WTC11 (cell line): ENCODE measurements around the gene TBC1D12. TPM values are rescaled to one million over a fixed set of nuclear protein-coding genes. Genes with fewer than 3 reads are reported as not detected.
A peak's percentile ranks its signal among the peaks of the same experiment; 100 is the strongest.

ENCODE experiments used
- ATAC-seq: fragments of 200-7000 bp; cut with Tn5 transposase; 2 replicates; pipeline ENCODE4 v1.10.0; 2021; ENCODE audit warnings: mild to moderate bottlenecking, moderate library complexity
- CTCF ChIA-PET: fragments of 300-600 bp; sonication (Branson Sonifier 250); formaldehyde crosslinking; loops from one replicate; lab custom pipeline; 2021; ENCODE audit warnings: antibody characterized with exemption; lab: Charles Lee
- POLR2A ChIA-PET: fragments of 350-600 bp; sonication (Branson Sonifier 250); formaldehyde crosslinking; loops from one replicate; lab custom pipeline; 2021; ENCODE audit warnings: antibody characterized with exemption; lab: Charles Lee
- DNase-seq: peaks from one replicate; pipeline ENCODE4 v3.0.0; 2021; ENCODE audit warnings: low spot score
- H3K27ac Mint-ChIP-seq: 2 replicates; pipeline ENCODE4 v1.8.0; 2021; ENCODE audit warnings: mixed read lengths
- H3K27me3 Mint-ChIP-seq: 2 replicates; pipeline ENCODE4 v1.8.0; 2021; ENCODE audit warnings: low read depth, mild to moderate bottlenecking, moderate library complexity, mixed read lengths
- H3K36me3 Mint-ChIP-seq: 2 replicates; pipeline ENCODE4 v1.8.0; 2021; ENCODE audit warnings: mixed read lengths
- H3K4me1 Mint-ChIP-seq: 2 replicates; pipeline ENCODE4 v1.8.0; 2022; ENCODE audit warnings: mixed read lengths
- H3K4me3 Mint-ChIP-seq: 2 replicates; pipeline ENCODE4 v1.8.0; 2021; ENCODE audit warnings: mild to moderate bottlenecking, moderate library complexity, mixed read lengths
- H3K9me3 Mint-ChIP-seq: 2 replicates; pipeline ENCODE4 v1.8.0; 2021; ENCODE audit warnings: mixed read lengths
- CREM ChIP-seq: sonication (generic); formaldehyde crosslinking; IDR thresholded peaks from 2 replicates; pipeline ENCODE4 v1.8.1; 2022; ENCODE audit warnings: mild to moderate bottlenecking, missing genetic modification reagents, moderate library complexity
- ELF4 ChIP-seq: sonication (generic); formaldehyde crosslinking; IDR thresholded peaks from 2 replicates; pipeline ENCODE4 v1.8.1; 2022; ENCODE audit warnings: low read depth, mild to moderate bottlenecking, moderate library complexity, missing genetic modification reagents
- FOXJ3 ChIP-seq: sonication (generic); formaldehyde crosslinking; IDR thresholded peaks from 2 replicates; pipeline ENCODE4 v1.9.0; 2021; ENCODE audit warnings: missing genetic modification reagents, mild to moderate bottlenecking, borderline replicate concordance
- FOXP4 ChIP-seq: sonication (generic); formaldehyde crosslinking; IDR thresholded peaks from 2 replicates; pipeline ENCODE4 v1.8.0; 2022; ENCODE audit warnings: mild to moderate bottlenecking, missing genetic modification reagents
- GRHL2 ChIP-seq: fragments of 250-450 bp; sonication (Bioruptor Pico); IDR thresholded peaks from 2 replicates; pipeline ENCODE4 v1.8.0; 2022; ENCODE audit warnings: mild to moderate bottlenecking, moderate library complexity; ENCODE audit not compliant: insufficient replicate concordance, severe bottlenecking
- GTF2I ChIP-seq: fragments of 250-450 bp; sonication (Bioruptor Pico); conservative IDR thresholded peaks from 2 replicates; pipeline ENCODE4 v1.4.0; 2021; ENCODE audit warnings: mild to moderate bottlenecking
- IRF1 ChIP-seq: sonication (generic); formaldehyde crosslinking; IDR thresholded peaks from 2 replicates; pipeline ENCODE4 v1.8.0; 2023; ENCODE audit warnings: missing genetic modification reagents
- JUN ChIP-seq: sonication (generic); formaldehyde crosslinking; IDR thresholded peaks from 2 replicates; pipeline ENCODE4 v1.8.0; 2023; ENCODE audit warnings: mild to moderate bottlenecking, missing genetic modification reagents
- KAT7 ChIP-seq: sonication (generic); formaldehyde crosslinking; IDR thresholded peaks from 2 replicates; pipeline ENCODE4 v1.8.1; 2023; ENCODE audit warnings: missing genetic modification reagents, mild to moderate bottlenecking, borderline replicate concordance
- NFATC4 ChIP-seq: fragments of 250-450 bp; sonication (Bioruptor Pico); IDR thresholded peaks from 2 replicates; pipeline ENCODE4 v1.9.0; 2021; ENCODE audit warnings: mild to moderate bottlenecking
- NR3C1 ChIP-seq: sonication (generic); formaldehyde crosslinking; conservative IDR thresholded peaks from 2 replicates; pipeline ENCODE4 v1.8.1; 2023; ENCODE audit warnings: low read depth, mild to moderate bottlenecking, missing genetic modification reagents
- OVOL2 ChIP-seq: fragments of 250-450 bp; sonication (Bioruptor Pico); IDR thresholded peaks from 2 replicates; pipeline ENCODE4 v1.9.0; 2021; ENCODE audit warnings: mild to moderate bottlenecking, borderline replicate concordance
- PREB ChIP-seq: sonication (generic); formaldehyde crosslinking; IDR thresholded peaks from 2 replicates; pipeline ENCODE4 v1.8.1; 2022; ENCODE audit warnings: mild to moderate bottlenecking, missing genetic modification reagents, moderate library complexity, borderline replicate concordance
- RORB ChIP-seq: fragments of 250-450 bp; sonication (Bioruptor Pico); IDR thresholded peaks from 2 replicates; pipeline ENCODE4 v1.9.0; 2021; ENCODE audit warnings: mild to moderate bottlenecking
- SMAD3 ChIP-seq: sonication (generic); formaldehyde crosslinking; IDR thresholded peaks from 2 replicates; pipeline ENCODE4 v1.8.0; 2022; ENCODE audit warnings: missing genetic modification reagents, mild to moderate bottlenecking, borderline replicate concordance
- SMAD4 ChIP-seq: sonication (generic); formaldehyde crosslinking; IDR thresholded peaks from 2 replicates; pipeline ENCODE4 v1.8.0; 2022; ENCODE audit warnings: mild to moderate bottlenecking, missing genetic modification reagents
- ZNF121 ChIP-seq: sonication (generic); formaldehyde crosslinking; IDR thresholded peaks from 2 replicates; pipeline ENCODE4 v1.8.0; 2023; ENCODE audit warnings: missing genetic modification reagents
- ZNF138 ChIP-seq: sonication (generic); formaldehyde crosslinking; conservative IDR thresholded peaks from 2 replicates; pipeline ENCODE4 v1.8.1; 2022; ENCODE audit warnings: mild to moderate bottlenecking, moderate library complexity, missing genetic modification reagents
- ZNF396 ChIP-seq: fragments of 250-450 bp; sonication (Bioruptor Pico); IDR thresholded peaks from 2 replicates; pipeline ENCODE4 v1.8.0; 2021; ENCODE audit warnings: mild to moderate bottlenecking, moderate library complexity, borderline replicate concordance
- ZNF416 ChIP-seq: fragments of 250-450 bp; sonication (Bioruptor Pico); IDR thresholded peaks from 2 replicates; pipeline ENCODE4 v1.9.0; 2021; ENCODE audit warnings: mild to moderate bottlenecking, inconsistent platforms
- total RNA-seq: library from RNA; stranded (reverse); gene quantifications from 3 replicates; pipeline ENCODE4 v1.2.3, GENCODE V29; 2021
- TF ChIP-seq, protein P1 (sequence below): sonication (generic); formaldehyde crosslinking; IDR thresholded peaks from 2 replicates; pipeline ENCODE4 v1.8.0; 2022; ENCODE audit warnings: mild to moderate bottlenecking, missing genetic modification reagents
- TF ChIP-seq, protein P2 (sequence below): sonication (generic); formaldehyde crosslinking; IDR thresholded peaks from 2 replicates; pipeline ENCODE4 v1.8.0; 2022; ENCODE audit warnings: mild to moderate bottlenecking, missing genetic modification reagents
- TF ChIP-seq, protein P3 (sequence below): sonication (generic); formaldehyde crosslinking; IDR thresholded peaks from 2 replicates; pipeline ENCODE4 v1.8.0; 2022; ENCODE audit warnings: missing genetic modification reagents
- TF ChIP-seq, protein P4 (sequence below): fragments of 250-450 bp; sonication (Bioruptor Pico); IDR thresholded peaks from 2 replicates; pipeline ENCODE4 v1.9.0; 2021; ENCODE audit warnings: mild to moderate bottlenecking

Gene TBC1D12
- total RNA-seq, 1 experiment from 2014 or later, result 2.2 TPM

DNA sequence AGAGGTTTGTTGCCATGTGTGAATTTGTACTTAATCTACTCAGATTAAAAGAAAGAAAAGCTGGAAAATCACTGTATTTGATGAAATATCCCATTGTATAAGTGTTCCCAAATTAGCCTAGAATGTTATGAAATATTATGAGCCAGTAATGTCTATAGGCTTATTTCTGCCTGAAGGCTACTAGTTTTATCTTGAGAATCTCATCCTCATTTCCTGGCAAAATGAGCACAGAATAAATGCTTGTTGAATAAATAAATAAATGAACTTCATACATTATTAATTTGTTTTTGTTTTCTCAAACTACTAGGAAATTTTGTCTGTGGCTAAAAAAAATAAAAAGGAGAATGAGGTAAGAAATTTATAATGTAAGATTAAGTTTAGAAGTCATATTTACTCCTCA lies 168.7 kb downstream of the TBC1D12 start (continued):
- TF ChIP-seq NR3C1 (CRISPR knock-in tag), result no peak
- TF ChIP-seq ZNF396 (CRISPR knock-in tag), result no peak
- TF ChIP-seq OVOL2 (CRISPR knock-in tag), result no peak
- TF ChIP-seq SMAD3, result no peak
- no peak for TF ChIP-seq FOXP4 (CRISPR knock-in tag)
- TF ChIP-seq, protein P1, sequence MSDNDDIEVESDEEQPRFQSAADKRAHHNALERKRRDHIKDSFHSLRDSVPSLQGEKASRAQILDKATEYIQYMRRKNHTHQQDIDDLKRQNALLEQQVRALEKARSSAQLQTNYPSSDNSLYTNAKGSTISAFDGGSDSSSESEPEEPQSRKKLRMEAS (CRISPR knock-in tag), result no peak

DNA sequence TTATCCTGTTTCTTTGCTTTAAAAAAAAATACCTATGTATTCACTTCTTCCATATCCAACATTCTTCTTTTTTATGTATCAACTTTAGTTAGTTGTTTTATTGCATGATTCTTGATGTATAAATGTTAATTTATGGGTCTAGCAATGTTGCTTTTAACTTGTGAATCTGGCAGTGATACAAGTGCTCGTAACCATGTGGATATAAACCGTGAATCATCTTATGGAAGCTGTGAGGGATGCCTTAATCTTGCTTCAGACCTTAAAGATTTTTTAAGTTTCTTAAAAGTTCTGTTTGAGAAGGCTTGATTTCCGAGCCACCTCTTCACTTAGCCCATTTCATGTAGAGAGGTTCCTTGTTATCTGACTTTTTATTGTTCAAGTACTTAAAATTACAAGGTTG lies 169.2 kb downstream of the TBC1D12 start:
- H3K27me3 Mint-ChIP-seq, result no peaks in the 10 kb centered on the region
- H3K4me1 Mint-ChIP-seq, result no peaks in the 10 kb centered on the region
- H3K27ac Mint-ChIP-seq, result 0 out of 2 replicates have a peak overlapping the region, but pooled peaks have one; percentile 29
- H3K9me3 Mint-ChIP-seq, result no peaks in the 10 kb centered on the region
- ChIA-PET CTCF (no interaction called here), POLR2A (no interaction called here)
- TF ChIP-seq IRF1 (CRISPR knock-in tag), result no peak
- TF ChIP-seq ZNF121, result no peak
- TF ChIP-seq ZNF138, result no peak
- TF ChIP-seq CREM (CRISPR knock-in tag), result no peak
- no peak for TF ChIP-seq KAT7 (CRISPR knock-in tag)
- TF ChIP-seq ZNF416 (CRISPR knock-in tag), result no peak
- no peak for TF ChIP-seq FOXP4 (CRISPR knock-in tag)
- no peak for TF ChIP-seq GTF2I (CRISPR knock-in tag)
- no peak for TF ChIP-seq FOXJ3
- no peak for TF ChIP-seq GRHL2 (CRISPR knock-in tag)
- TF ChIP-seq PREB (CRISPR knock-in tag), result no peak
- no peak for TF ChIP-seq ELF4 (CRISPR knock-in tag)
- TF ChIP-seq NFATC4 (CRISPR knock-in tag), result no peak
- no peak overlapping the region for H3K4me3 Mint-ChIP-seq
- ATAC-seq, result no peak
- no peak for DNase-seq
- H3K36me3 Mint-ChIP-seq, result peaks cover 74% of the 10 kb centered on the region

DNA sequence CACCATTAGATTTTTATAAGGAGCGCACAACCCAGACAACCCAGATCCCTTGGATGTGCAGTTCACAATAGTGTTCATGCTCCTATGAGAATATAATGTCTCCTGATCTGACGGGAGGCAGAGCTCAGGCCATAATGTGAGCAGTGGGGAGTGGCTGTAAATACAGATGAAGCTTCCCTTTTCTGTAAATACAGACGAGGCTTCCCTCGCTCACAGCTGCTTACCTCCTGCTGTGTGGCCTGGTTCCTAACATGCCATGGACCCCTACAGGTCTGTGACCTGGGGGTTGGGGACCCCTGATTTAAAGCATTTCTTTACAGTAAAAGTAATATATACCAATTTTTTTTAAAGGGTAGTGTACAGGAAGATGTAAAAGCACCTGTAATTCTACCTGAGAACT lies 176.4 kb downstream of the TBC1D12 start:
- Mint-ChIP-seq H3K27me3 (no peaks in the 10 kb centered on the region), H3K4me3 (no peak overlapping the region), H3K4me1 (no peaks in the 10 kb centered on the region), H3K36me3 (peaks cover 66% of the 10 kb centered on the region), H3K27ac (no peak overlapping the region), H3K9me3 (no peaks in the 10 kb centered on the region)
- POLR2A ChIA-PET, result interaction anchor here (0.7 to 1.2 kb wide), 2 partner anchors 23 to 865 kb away, joined by 3 to 9 read pairs; no protein-coding TSS in a partner anchor
- DNase-seq (no peak), ATAC-seq (no peak)
- CTCF ChIA-PET, result interaction anchor here (0.6 kb wide), 1 partner anchor 1116 kb away, joined by 4 read pairs; no protein-coding TSS in a partner anchor
- TF ChIP-seq, protein P2, sequence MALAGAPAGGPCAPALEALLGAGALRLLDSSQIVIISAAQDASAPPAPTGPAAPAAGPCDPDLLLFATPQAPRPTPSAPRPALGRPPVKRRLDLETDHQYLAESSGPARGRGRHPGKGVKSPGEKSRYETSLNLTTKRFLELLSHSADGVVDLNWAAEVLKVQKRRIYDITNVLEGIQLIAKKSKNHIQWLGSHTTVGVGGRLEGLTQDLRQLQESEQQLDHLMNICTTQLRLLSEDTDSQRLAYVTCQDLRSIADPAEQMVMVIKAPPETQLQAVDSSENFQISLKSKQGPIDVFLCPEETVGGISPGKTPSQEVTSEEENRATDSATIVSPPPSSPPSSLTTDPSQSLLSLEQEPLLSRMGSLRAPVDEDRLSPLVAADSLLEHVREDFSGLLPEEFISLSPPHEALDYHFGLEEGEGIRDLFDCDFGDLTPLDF (CRISPR knock-in tag), result no peak
- TF ChIP-seq RORB, result no peak
- TF ChIP-seq, protein P3, sequence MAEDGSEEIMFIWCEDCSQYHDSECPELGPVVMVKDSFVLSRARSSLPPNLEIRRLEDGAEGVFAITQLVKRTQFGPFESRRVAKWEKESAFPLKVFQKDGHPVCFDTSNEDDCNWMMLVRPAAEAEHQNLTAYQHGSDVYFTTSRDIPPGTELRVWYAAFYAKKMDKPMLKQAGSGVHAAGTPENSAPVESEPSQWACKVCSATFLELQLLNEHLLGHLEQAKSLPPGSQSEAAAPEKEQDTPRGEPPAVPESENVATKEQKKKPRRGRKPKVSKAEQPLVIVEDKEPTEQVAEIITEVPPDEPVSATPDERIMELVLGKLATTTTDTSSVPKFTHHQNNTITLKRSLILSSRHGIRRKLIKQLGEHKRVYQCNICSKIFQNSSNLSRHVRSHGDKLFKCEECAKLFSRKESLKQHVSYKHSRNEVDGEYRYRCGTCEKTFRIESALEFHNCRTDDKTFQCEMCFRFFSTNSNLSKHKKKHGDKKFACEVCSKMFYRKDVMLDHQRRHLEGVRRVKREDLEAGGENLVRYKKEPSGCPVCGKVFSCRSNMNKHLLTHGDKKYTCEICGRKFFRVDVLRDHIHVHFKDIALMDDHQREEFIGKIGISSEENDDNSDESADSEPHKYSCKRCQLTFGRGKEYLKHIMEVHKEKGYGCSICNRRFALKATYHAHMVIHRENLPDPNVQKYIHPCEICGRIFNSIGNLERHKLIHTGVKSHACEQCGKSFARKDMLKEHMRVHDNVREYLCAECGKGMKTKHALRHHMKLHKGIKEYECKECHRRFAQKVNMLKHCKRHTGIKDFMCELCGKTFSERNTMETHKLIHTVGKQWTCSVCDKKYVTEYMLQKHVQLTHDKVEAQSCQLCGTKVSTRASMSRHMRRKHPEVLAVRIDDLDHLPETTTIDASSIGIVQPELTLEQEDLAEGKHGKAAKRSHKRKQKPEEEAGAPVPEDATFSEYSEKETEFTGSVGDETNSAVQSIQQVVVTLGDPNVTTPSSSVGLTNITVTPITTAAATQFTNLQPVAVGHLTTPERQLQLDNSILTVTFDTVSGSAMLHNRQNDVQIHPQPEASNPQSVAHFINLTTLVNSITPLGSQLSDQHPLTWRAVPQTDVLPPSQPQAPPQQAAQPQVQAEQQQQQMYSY, result no peak
- TF ChIP-seq, protein P4, sequence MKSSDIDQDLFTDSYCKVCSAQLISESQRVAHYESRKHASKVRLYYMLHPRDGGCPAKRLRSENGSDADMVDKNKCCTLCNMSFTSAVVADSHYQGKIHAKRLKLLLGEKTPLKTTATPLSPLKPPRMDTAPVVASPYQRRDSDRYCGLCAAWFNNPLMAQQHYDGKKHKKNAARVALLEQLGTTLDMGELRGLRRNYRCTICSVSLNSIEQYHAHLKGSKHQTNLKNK (CRISPR knock-in tag), result no peak
- no peak for TF ChIP-seq SMAD4
- TF ChIP-seq JUN (CRISPR knock-in tag), result no peak
